Stimulated activated CD8-positive, alpha-beta memory T cell treated with anti-CD3 and anti-CD28 coated beads, Interleukin-12 subunit alpha, Interleukin-12 subunit beta, amount 100 ng/mL, for 24 hours (primary cell): ENCODE measurements around the gene OST4.
A peak's percentile ranks its signal among the peaks of the same experiment; 100 is the strongest.

Experiments
- DNase-seq: peaks from one replicate; pipeline ENCODE4 v3.0.0-alpha.2; 2020; ENCODE audit errors: extremely low read depth

The OST4 gene

DNA sequence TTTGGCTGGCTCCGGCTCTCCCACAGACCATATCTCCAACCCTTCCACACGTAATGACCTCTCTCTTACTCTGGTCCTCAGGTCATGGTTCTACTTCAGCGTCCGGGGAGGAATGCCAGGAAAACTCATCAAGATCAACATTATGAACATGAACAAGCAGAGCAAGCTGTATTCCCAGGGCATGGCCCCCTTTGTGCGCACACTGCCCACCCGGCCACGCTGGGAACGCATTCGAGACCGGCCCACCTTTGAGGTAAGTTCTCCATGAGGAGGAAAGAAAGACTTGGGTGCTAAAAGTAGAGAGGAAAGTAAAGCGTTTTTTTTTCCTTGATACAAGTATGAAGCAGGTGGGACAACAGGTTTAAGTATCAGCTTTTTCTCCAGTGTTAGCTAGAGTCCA lies 18.1 kb downstream of the OST4 start:
- no peak for DNase-seq

- no peak for DNase-seq
Measured at GRCh38 chr2:27051902-27052645, 19.4 kb downstream of the OST4 start.

- peak; percentile 84 for DNase-seq
Measured at GRCh38 chr2:27050996-27051901, 20.2 kb downstream of the OST4 start, which contains the start of gene AGBL5. AGBL5 (plus strand) TSS chr2:27051668; CDS start chr2:27052959, 1,291 bp downstream.

- peak; percentile 62 for DNase-seq
Measured at GRCh38 chr2:27050281-27050995, 21.0 kb downstream of the OST4 start.

GRCh38 chr2:27049422-27050280 lies 21.8 kb downstream of the OST4 start:
- peak; percentile 52 for DNase-seq

DNA sequence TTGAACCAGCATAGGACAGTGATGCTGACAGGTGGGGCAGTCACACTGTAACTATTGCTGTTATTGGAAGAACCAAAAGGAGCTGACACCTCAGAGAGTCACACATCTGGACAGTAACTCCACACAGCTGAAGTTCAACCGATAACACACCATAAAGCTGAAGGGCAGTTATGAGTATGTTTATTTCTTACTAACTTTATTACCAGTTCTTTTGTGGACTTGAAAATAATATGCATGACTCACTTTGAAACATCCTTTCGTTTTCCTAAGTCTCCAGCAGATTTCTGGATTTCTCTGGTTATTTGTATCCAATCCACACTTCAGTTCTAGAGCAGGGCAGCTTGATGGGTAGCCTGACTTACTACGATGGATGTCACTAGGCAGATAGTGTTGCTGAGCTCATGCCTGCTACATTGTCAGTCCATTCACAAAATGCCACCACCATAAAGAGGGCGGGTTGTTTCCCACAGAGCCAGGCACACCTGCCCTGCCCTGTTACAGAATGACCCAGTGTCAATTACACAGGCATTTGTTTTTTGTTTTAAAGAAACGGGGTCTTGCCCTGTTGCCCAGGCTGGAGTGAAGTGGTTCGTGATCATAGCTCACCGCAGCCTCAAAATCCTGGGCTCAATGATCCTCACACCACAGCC lies 28.3 kb downstream of the OST4 start:
- no peak for DNase-seq

DNA sequence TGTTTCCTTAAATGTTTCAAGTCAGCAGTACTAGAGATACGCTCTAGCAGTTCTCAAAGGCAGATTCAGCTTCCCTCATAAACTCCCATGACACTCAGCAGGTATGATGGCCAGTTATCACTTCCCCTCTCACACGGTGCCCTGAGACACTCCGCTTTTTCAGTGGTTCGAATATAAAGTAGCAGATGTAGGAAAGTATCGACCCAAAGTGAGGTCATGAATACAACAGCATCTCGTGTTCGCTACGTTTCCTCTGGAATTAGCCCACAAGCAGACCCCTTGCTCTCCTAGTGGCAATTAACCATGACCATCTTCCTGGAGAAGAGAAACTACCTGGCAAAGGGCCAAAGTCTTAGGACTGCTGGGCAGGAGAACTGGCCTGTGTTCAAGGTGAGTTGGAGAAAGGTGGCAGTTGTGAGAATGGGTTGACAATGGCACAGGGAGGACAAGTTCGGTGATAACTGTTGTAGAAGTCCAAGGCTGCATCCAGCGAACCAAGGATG lies 29.2 kb downstream of the OST4 start:
- no peak for DNase-seq

GRCh38 chr2:27041752-27042151 lies 29.7 kb downstream of the OST4 start:
- DNase-seq: no peak

- no peak for DNase-seq
Measured at GRCh38 chr2:27040282-27040681, 31.2 kb downstream of the OST4 start.

- DNase-seq: no peak
Measured at GRCh38 chr2:27039871-27040270, 31.6 kb downstream of the OST4 start.

GRCh38 chr2:27039426-27039825 lies 32.0 kb downstream of the OST4 start:
- no peak for DNase-seq

- no peak for DNase-seq
Measured at GRCh38 chr2:27038631-27039339, 32.7 kb downstream of the OST4 start.

DNA sequence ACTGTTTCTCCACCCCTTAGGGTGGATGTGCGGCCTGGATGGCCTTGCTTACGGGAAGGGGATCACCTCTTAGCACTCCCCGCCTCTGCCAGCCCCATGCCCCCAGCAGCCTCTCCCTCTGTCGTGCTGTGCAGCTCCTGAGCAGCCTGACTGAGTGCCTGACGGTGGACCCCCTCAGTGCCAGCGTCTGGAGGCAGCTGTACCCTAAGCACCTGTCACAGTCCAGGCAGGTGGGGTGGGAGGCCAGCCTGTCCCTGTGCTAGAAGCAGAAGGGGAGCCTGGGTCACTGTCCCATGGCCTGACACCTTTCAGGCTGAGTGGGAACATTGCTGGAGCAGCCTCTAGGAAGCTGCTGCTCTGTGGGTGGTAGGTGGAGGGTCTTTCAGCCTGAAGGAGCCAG lies 33.4 kb downstream of the OST4 start:
- no peak for DNase-seq

GRCh38 chr2:27033253-27033852 lies 38.1 kb downstream of the OST4 start:
- DNase-seq: no peak

GRCh38 chr2:27032495-27033252 lies 38.8 kb downstream of the OST4 start, which contains the start of gene TMEM214:
TMEM214 (plus strand) TSS chr2:27032965; CDS start chr2:27033016, 51 bp downstream.
- DNase-seq: peak; percentile 60

GRCh38 chr2:27029051-27029450 lies 42.4 kb downstream of the OST4 start:
- DNase-seq: no peak

DNA sequence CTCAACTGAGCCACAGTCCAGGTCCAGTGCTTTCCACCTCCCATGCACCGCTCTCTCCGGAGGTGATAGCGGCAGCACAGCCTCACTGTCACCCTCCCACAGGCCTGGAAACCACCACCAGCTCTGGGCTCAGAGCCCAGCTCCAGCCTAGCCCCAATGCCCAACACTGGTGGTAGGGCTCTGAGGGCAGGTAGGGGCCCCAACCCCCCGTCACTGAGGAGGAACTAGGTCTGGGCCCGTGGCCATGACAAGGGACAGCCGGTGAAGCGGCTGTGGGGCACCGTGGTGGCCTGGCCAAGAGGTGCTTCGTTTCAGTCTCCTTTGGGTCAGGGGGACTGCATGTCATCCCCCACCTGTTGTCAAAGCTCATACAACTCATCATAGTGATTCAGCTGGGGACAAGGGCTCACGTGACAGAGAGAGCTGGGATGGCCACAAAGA lies 44.2 kb downstream of the OST4 start:
- no peak for DNase-seq
